Pons (tissue), 1 donor: ENCODE measurements around the gene GJA4.

Experiments
- DNase-seq: peaks from one replicate; pipeline ENCODE4 v3.0.0-alpha.2; 2016; ENCODE audit warnings: low spot score

Gene GJA4

DNA sequence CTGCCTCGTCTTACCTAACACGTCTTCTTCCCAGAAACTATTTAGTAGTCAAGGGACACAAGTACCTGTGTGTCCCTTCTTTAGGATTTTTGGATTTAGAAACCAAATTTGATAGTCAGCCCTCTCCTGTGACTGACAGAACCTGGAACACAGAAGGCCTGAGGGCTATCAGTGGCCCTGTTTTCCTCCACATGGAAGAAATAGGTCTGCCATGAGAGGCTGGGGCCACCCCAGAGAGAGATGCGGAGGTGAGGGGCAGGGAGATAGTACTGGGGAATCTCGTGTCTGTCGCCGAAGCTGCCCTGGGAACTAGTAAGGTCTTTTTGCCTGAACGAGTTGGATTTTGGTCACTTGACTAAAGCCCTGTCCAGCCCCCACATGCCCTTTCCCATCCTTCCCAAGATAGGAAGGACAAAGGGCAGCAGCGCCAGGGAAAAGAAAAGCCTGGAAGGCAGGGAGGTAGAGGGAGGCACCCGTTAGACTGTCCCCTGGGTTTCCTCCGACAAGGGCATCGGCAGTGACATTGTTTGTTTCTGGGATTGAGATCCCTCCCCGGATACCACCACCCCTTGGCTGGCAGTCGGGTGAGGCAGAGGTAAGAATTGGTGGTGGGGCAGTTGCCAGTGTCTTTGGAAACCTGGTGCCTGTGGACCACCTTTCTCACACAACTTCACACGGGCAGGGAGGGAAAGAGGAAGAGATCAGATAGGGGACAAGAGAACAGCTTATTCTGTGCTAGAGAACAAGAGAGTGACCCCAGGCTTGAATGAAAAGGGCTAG lies 46.9 kb downstream of the GJA4 start:
- no peak for DNase-seq

DNA sequence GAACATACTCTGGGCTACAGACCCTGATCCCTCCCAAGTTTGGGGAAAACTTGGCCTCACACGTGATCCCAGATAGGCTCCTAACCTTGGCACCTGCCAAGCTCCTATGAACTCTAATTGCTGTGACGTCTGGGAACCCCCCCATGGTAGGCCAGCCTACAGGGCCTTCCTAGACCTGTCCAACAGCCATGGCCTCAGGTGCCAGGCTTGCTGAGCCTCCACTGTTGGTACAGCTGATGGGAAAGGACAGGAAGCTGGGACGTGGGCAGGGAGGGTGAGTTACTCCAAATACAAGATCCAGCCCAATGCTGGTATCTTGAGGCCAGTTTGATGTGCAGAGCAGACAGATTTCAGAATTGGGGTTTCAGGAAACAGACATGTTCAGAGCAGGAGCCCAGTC lies 47.6 kb downstream of the GJA4 start:
- no peak for DNase-seq

GRCh38 chr1:34842073-34842472 lies 49.3 kb downstream of the GJA4 start:
- no peak for DNase-seq

DNA sequence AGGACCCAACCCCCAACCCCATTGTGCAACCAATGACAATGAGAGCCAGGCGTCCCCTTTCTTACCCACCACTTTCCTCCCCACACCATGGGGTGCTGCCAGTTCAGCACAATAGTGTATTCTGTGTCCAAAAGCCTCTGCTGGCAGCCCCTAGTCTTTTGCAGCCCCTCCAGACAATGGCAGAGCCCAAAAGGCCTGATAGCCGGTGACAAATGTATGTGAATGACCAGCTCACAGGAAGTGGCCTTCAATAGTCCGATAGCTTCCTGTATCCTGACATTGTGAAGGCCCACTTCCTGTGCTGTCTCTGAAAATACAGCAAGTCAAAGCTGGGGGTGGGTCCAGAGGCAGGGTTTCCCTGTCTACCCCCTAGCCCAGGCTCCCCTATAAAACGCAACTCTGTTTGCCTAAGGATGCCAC lies 50.2 kb downstream of the GJA4 start:
- no peak for DNase-seq

DNA sequence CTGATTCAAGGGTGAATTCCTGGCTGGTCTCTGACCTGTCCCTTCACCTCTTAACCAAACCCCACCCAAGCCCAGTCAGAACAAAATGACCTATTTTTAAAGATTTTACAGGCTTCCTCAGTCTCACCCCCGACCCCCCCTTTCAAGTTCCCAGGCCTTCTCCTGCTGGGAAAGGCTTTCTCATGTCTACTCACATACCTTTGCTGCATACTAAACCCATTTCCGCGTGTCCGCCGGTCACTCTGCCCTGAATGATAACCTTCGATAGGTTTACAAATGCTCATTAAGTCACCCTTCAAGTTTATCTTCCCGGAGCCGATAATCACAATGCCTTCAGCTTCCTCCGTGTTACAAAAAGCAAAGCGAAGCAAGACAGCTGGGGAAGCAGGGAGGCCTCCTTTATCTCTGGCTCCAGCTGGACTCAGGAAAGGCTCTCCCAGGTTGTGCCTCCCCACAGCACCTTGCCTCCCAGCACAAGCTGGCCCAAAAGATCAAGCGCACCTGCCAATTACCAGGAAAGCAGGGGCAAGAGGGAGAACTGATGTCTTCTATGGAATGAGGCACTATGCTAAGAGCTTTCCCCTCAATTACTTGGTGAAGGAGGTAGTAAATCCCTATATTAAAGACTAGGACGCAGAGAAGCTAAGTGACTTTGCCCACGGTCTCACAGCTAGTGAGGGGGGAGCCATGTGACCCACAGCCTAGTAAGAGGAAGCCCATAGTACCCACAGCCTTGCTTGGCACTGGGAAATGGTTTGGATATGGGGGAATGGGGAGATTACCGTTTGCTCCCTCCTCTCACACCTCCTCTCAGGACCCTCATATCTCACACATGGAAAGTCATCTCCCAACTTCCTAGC lies 50.8 kb downstream of the GJA4 start:
- no peak for DNase-seq

DNA sequence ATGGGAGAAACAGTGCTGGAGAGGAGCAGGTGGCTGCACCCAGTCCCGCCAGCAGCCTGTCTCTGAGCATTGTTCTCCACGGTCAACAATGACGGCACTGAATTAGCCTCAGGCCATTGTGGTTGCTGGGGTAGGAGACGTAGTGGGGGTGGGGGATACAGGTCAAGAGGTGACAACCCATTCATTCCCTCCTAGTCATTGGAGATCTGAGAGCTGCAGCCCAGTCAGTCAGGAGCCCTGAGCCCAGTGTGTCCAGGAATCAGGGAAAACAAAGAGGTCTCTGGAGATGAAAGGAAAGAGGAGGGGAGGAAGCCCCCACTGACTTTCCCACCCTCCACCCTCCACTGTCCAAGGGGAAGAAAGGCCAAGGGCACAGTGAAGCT lies 51.4 kb downstream of the GJA4 start:
- DNase-seq = peak; percentile 69
